Activated T-cell treated with anti-CD3 and anti-CD28 coated beads for 4 hours (primary cell): ENCODE data around the gene JOSD1.

Experiments used
- DNase-seq: peaks from one replicate; pipeline ENCODE4 v3.0.0-alpha.2; 2020

JOSD1 gene

GRCh38 chr22:38710866-38711265, 10.1 kb upstream of the JOSD1 start:
- no peak for DNase-seq

DNA sequence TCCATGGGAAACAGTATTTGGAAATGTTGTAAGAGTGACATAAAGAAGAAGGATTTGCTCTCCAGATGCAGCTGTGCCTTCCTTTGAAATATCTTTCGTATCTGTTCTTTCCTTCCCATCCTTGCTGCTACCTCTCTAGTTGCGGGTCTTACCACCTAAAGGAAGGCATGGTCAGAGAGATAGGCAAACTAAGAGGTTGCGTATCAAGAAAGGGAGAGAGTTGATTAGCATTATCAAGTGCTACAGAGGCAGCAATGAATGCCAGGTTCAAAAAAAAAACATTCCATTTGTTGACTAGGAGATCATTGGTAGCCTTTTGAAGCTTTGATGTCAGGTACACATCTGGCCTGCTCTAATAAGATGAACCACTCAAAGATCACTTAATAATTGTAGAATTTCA, 9.6 kb upstream of the JOSD1 start:
- no peak for DNase-seq

DNA sequence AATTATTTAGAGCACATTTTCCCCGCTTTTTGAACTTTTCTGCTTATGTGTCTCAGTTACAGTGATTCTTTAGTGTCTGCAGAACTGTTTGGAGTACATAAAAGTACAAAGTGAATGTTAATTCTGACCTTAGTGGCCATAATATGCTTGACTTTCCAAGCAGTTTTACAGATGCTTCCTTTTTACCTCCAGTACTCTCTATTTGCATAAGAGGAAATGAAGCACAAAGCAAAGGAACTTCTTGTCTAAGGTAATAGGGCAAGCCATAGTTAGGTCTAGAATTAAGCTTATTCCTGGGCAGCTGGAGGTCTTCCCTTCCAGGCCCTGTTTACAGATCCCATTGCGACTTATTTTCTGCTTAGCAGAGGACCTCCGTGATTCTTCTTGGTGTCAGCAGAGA, 8.6 kb upstream of the JOSD1 start:
- no peak for DNase-seq

GRCh38 chr22:38707984-38708383, 7.2 kb upstream of the JOSD1 start:
- DNase-seq = no peak

GRCh38 chr22:38707346-38707745, 6.6 kb upstream of the JOSD1 start:
- no peak for DNase-seq

- no peak for DNase-seq
These were observed 6.1 kb upstream of the JOSD1 start for GRCh38 chr22:38706901-38707195.

DNA sequence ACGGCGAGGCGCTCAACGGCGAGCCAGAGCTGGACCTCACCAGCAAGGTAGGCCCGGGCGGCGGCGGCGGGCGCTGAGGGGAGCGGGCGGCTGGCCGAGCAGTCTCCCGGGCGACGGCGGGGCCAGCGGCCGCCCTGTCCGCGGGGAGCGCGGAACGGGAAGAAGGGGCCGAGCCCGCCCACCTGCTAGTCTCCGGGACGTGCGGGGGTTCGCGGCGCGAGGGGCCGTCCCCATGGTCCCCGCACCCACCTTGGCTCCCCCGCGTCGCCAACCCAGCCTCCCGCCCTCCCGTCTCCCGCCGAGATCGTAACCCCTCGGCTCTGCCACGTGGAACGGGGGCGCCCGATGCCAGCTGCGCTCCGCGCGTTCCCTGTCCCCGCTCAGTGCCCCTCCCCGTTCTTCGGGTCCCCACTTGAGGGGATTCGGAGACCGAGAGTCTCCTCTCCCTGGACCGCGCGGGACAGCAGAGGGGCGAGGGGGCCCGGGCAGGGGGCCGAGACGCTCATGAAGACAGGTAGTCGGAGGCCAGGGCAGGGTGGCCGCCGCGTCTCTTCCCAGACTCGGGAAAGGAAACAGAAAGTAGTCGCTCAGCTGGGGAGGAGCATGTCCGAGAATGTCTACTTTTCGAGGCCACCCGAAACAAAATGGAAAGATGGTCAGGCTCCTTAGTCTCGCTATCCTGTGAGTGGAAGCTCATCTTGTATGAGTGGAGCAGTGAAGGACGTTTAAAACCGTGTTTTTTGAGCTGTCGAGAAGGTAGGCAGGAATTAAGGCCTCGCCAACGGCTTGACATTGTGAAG, 5.6 kb upstream of the JOSD1 start:
- peak; percentile 30 for DNase-seq

GRCh38 chr22:38705235-38706100, 4.7 kb upstream of the JOSD1 start, which contains the start of gene GTPBP1:
TSS of gene GTPBP1 (plus strand) at chr22:38705944. CDS start at chr22:38705956, 12 bp downstream.
- peak; percentile 93 for DNase-seq

GRCh38 chr22:38704654-38705234, 4.0 kb upstream of the JOSD1 start:
- no peak for DNase-seq

DNA sequence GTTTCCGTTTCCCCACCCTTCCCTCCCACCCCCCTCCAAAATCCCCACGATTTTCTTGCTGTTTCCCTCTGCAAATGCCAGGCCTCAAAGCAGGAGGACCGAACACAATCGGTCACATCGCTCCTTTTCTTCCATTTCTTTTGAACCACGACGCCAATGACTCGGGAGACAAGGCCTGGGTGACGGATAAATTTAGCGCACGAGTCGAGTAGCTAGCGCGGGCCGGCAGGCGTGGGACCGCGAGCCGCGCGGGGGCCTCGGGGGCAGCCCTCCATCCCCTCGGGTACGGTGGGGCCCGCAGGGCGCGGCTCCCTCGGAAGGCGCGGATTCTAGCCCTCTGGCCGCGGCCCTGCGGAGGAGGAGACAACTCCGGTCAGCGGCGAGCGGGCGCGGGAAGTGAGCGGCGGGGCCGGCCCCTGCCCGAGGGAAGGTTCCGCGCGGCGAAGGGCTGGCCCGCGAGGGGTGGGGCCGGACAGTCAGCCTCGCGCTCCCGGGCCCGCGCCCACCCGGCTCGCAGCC, 414 bp downstream of the JOSD1 start:
- no peak for DNase-seq

DNA sequence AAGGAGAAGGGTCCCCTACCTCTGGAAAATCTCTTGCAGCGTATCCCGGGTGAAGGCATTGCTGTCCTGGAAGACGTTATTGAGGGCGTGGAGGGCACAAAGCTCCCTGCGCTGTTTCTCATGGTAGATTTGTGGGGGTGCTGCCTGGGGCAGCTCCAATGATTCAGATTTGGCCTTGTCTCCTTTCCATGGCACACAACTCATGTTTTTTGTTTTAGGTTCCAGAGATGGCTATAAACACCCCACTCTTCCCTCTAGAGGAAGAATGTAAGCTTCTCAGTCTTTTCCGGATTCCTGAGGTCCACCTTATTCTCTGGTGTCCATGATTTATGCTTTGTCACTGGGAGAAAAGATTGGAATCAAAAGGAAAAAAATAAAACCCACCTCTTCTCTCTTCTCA, 959 bp downstream of the JOSD1 start:
- no peak for DNase-seq

GRCh38 chr22:38699143-38699542, 1.6 kb downstream of the JOSD1 start:
- no peak for DNase-seq

GRCh38 chr22:38698407-38699094, 2.2 kb downstream of the JOSD1 start:
- DNase-seq = no peak

DNA sequence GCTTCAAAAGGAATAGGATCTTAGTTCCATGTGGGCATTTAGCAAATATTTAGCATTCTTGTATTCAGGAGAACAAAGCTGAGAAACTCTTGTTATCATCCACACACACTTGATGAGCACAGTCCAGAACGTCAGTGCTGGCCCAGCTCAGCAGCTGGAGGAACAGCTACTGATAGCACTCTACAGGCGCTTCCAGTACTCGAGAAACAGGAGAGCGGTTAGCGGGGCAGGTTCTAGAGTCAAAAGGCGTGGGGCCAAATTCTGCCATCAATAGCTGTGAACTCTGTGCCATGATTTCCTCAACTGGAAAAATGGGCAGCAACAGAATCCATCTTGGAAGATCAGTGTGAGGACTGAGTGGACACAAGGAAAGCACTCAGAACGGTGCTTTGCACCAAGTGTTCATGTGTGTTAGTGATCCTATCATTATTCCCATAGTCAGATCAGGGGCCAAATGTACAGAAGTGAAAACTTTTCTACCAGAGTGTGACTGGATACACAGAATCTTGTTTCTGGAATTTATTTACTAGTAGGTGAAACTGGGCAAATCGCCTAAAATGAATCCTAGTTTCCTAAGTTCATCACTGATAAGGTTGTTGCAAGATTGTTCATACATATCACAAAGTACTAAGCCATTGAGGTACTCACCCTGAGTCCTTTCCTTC, 3.2 kb downstream of the JOSD1 start:
- DNase-seq = no peak

DNA sequence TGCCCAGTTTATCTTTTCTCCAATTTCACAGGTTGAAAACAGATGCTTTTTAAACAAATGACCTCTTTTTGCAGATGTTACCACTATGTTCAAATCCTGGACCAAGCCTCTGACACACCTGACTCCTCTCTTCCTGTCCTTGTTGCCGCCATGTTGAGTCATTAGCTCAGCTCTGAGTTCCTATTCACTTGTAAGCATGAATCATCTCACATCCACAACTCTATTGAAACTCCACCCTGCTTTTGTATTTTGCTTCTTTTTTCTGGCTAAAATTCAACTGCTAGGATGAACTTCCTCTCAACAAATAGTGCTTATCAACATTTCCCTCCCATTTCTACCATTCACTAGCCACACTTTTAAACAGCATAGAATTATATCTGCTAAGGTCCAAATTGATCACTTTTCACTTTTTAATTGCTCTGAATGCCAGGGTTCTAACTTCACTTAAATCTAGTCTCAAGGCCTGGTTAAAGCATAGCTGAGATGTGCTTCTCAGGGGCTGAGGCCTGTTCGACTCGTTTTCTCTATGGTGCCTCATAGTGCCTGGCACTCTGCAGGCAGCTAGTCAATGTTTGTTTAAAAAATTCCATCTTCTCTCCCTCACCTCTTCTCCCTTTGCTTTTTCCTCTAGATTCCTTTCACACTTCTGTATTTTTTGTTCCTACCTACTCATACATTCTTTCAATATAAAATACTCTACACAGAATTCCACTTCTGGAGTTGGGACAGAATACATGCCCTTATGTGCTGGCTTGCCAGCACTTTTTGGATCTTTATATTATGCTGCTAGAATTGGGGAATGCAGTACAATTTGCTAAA, 3.9 kb downstream of the JOSD1 start:
- DNase-seq = no peak

- DNase-seq = no peak
These were observed 5.8 kb downstream of the JOSD1 start for GRCh38 chr22:38694940-38695339.

- DNase-seq = no peak
These were observed 6.7 kb downstream of the JOSD1 start for GRCh38 chr22:38694049-38694448.

GRCh38 chr22:38689651-38690050, 11.1 kb downstream of the JOSD1 start:
- DNase-seq = no peak

DNA sequence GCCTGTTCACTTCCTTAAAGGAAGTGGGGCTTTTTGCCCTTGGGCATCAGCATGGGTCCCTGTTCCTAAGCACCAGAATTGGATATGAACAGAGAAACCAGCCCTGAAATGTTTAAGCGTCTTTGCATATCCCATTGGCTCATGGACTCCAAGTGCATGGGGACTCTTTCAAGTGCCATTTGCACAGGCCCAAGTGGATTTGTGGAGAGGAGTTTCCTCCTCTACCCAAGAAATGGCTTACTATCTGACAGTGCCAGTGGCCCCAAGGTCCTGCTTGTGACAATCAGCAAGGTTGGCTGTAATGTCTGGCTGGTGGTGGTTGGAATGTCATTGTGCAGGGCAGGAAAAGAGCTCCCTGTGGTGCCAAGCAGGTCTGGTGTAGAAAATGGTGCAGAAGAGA, 15.0 kb downstream of the JOSD1 start:
- no peak for DNase-seq

GRCh38 chr22:38684895-38685294, 15.8 kb downstream of the JOSD1 start:
- DNase-seq = no peak

DNA sequence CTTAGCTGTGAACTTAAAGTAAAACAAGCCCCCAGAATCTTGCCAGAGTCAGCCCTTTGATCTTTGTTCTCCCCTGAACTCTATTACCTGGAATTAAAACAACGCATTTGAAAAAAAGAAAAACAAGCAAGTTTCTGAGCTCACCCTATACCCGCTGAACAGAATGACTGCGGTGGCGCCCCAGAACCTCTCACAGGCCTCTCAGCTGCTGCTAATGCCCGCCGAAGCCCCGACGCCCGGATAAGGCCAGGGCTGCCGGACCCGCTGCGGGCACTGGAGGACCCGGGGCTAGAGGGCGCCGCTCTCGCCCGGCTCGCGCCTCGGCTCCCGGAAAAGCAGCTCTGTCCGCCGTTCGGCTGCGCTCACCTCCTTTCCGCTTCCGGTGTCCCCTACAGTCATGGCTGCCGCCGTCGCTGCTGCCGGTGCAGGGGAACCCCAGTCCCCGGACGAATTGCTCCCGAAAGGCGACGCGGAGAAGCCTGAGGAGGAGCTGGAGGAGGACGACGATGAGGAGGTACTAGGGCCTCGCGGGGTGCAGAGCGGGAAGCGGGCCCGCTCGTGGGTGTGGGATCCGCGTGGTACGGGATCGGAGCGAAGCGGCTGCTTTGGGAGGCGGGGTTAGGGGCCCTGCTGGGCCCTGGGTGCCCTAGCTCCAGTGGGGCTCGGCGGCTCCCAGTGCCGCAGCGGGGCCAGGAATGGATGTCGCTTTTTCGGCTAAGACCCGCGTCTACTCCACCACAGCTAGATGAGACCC, 19.0 kb downstream of the JOSD1 start, which contains the start of gene TOMM22:
TSS of gene TOMM22 (plus strand) at position 376 of the 754 bp plus-strand sequence. CDS start at position 398, 22 bp downstream.
- DNase-seq = peak; percentile 72
